GM12875 (cell line): ENCODE measurements around the gene ICAM1.
"Not testable (repeated sequence)": the region's sequence is repeated elsewhere in the genome, so short reads cannot be mapped to it uniquely, and the experiment has no call there.

ENCODE experiments used
- H3K4me3 ChIP-seq: one replicate; pipeline ENCODE4 v1.5.1; 2011; ENCODE audit warnings: low read depth, low read length, control low read depth
- TF ChIP-seq, protein P1 (sequence below): IDR thresholded peaks from 2 replicates; pipeline ENCODE4 v1.5.1; 2011; ENCODE audit warnings: low read depth, mild to moderate bottlenecking, control low read depth, inconsistent platforms, low read length, moderate library complexity, borderline replicate concordance; ENCODE audit not compliant: insufficient read depth

The ICAM1 gene

DNA sequence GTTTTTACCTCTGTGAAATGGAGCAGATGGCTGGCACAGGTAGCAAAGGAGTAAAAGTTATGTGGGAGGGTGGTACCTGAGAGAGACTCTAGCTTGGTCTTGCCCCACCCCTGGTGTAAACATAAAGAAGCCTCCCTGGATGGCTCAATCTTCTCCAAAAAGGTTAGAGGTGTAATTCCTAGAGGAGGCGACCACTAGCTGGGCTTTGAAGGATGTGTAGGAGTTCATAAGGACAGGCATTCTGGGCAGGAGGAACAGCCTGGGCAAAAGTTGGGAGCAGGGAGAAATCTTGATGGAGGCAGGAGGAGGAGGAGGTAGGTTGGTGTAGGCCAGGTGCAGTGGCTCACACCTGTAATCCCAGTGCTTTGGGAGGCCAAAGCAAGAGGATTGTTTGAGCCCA lies 8.0 kb downstream of the ICAM1 start:
- TF ChIP-seq, protein P1, sequence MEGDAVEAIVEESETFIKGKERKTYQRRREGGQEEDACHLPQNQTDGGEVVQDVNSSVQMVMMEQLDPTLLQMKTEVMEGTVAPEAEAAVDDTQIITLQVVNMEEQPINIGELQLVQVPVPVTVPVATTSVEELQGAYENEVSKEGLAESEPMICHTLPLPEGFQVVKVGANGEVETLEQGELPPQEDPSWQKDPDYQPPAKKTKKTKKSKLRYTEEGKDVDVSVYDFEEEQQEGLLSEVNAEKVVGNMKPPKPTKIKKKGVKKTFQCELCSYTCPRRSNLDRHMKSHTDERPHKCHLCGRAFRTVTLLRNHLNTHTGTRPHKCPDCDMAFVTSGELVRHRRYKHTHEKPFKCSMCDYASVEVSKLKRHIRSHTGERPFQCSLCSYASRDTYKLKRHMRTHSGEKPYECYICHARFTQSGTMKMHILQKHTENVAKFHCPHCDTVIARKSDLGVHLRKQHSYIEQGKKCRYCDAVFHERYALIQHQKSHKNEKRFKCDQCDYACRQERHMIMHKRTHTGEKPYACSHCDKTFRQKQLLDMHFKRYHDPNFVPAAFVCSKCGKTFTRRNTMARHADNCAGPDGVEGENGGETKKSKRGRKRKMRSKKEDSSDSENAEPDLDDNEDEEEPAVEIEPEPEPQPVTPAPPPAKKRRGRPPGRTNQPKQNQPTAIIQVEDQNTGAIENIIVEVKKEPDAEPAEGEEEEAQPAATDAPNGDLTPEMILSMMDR, result no peak

DNA sequence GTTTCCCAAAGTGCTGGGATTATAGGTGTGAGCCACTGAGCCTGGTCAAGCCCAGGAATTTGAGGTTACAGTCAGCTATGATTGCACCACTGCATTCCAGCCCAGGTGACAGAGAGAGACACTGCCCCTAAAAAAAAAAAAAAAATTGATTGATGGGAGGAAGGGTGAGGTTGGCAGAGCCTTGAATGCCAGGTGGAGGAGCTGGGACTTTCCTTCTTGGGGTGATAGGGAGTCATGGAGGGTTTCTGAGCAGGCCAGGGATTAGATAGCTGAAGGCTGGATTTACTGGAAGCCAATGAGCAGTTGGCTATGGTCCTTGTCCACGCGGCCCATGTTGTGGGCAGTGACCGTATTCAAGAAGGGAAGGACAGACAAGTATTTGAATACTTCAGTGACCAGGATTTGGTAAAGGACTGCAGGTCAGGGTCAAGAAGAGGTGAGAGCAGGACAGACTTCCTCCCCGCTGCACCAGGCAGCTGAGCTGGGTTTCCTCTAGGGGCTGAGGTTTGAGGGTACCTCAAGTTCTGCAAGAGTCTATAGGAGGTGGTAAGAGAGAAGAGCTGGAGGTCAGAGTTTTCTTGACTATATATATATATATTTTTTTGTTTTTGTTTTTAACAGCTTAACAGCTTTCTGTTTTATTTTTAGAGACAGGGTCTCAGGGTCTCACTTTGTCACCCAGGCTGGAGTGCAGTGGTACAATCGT lies 9.0 kb downstream of the ICAM1 start:
- no peak overlapping the region for H3K4me3 ChIP-seq
- TF ChIP-seq, protein P1, result no peak

More for the DNA sequence above, 8.0 kb downstream of the ICAM1 start:
- H3K4me3 ChIP-seq, result no peak overlapping the region

DNA sequence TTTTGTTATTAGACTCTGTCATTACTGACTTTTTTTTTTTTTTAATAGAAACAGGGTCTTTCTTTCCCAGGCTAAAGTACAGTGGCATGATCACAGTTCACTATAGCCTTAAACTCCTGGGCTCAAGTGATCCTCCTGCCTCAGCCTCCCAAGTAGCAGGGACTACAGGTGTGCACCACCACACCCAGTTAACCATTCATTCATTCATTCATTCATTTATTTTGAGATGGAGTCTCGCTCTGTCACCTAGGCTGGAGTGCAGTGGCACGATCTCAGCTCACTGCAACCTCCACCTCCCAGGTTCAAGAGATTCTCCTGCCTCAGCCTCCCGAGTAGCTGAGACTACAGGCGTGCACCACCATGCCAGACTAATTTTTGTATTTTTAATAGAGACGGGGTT lies 11.1 kb downstream of the ICAM1 start:
- not testable (repeated sequence) for H3K4me3 ChIP-seq

DNA sequence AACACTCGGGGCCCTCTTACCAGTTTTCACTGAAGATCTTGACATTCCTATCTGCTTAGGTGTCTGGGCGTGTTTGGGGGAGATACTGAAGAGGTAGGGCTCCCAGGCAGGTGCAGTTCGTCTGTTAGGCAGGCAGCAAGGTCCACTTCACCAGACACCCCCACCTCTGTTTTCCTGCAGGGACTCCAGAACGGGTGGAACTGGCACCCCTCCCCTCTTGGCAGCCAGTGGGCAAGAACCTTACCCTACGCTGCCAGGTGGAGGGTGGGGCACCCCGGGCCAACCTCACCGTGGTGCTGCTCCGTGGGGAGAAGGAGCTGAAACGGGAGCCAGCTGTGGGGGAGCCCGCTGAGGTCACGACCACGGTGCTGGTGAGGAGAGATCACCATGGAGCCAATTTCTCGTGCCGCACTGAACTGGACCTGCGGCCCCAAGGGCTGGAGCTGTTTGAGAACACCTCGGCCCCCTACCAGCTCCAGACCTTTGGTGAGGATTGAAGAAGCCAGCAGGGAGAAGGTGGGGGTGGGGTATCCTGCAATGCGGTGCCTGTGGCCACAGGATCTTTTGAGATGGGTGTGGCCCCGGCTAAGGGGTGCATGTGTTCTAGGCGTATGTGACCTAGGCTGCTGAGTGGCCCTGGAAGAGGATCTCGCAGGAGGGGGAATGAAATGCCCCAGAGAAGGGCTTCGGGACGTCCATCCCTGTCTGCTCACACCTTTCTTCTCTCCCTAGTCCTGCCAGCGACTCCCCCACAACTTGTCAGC lies 12.6 kb downstream of the ICAM1 start:
- TF ChIP-seq, protein P1, result no peak
- no peak overlapping the region for H3K4me3 ChIP-seq

DNA sequence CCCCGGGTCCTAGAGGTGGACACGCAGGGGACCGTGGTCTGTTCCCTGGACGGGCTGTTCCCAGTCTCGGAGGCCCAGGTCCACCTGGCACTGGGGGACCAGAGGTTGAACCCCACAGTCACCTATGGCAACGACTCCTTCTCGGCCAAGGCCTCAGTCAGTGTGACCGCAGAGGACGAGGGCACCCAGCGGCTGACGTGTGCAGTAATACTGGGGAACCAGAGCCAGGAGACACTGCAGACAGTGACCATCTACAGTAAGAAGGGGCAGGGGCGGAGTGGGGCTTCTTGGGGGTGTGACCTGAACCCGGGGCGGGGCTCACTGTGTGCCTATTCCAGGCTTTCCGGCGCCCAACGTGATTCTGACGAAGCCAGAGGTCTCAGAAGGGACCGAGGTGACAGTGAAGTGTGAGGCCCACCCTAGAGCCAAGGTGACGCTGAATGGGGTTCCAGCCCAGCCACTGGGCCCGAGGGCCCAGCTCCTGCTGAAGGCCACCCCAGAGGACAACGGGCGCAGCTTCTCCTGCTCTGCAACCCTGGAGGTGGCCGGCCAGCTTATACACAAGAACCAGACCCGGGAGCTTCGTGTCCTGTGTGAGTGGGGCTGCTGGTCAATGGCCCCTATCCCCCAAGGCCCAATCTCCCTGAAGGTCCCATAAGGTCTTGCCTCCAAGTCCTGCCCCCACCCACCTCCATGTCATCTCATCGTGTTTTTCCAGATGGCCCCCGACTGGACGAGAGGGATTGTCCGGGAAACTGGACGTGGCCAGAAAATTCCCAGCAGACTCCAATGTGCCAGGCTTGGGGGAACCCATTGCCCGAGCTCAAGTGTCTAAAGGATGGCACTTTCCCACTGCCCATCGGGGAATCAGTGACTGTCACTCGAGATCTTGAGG lies 13.4 kb downstream of the ICAM1 start:
- H3K4me3 ChIP-seq, result no peak overlapping the region

DNA sequence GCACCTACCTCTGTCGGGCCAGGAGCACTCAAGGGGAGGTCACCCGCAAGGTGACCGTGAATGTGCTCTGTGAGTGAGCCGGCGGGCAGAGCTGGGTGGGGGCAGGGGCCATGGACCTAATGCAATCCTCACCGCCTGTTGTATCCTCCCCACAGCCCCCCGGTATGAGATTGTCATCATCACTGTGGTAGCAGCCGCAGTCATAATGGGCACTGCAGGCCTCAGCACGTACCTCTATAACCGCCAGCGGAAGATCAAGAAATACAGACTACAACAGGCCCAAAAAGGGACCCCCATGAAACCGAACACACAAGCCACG lies 14.0 kb downstream of the ICAM1 start:
- TF ChIP-seq, protein P1, result no peak
- H3K4me3 ChIP-seq, result no peak overlapping the region

More for the DNA sequence above, 13.4 kb downstream of the ICAM1 start:
- TF ChIP-seq, protein P1, result no peak

DNA sequence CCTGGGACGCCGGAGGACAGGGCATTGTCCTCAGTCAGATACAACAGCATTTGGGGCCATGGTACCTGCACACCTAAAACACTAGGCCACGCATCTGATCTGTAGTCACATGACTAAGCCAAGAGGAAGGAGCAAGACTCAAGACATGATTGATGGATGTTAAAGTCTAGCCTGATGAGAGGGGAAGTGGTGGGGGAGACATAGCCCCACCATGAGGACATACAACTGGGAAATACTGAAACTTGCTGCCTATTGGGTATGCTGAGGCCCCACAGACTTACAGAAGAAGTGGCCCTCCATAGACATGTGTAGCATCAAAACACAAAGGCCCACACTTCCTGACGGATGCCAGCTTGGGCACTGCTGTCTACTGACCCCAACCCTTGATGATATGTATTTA lies 14.5 kb downstream of the ICAM1 start:
- TF ChIP-seq, protein P1, result no peak
- no peak overlapping the region for H3K4me3 ChIP-seq
